ENCODE data around the gene SMAD5.

The SMAD5 gene

DNA sequence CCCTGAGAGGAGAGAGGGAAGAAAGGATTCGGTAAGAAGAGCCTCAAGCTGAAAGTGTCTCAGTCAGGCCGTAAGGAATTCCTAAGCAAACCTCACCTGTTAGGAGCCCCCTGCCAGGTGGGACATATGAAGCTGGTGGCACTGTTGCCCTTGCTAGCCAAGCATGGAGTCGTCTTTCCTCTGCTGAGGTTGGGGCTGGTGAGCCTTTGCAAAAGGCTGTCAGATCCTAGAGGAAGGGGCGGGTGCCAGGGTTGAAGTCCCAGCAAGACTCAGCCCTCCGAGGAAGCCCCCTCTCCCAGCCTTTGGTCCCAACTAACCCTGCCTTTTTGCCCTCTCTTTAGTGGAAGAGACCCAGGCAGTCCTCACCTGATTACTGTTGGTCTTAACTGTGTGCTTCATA lies 65.8 kb downstream of the SMAD5 start:
- DNase-seq, result no peak

DNA sequence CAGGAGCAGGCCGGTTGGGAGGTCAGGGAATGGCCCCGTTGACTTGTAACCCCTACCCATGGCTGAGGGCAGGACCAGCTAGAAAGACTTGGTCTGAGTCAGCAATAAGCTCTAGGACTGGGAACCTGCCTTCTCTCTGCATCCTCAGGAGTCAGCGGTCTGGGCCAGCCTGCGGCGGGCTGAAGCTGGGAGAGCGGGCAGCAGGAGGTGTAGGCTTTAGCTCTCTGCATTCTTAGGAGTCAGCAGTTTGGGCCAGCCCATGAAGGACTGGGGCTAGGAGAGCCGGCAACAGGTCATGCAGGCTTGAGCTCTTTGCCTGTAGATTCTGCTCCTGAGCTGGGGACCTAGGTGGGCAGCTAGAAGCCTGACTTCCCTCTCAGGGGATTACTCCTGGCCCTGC lies 66.8 kb downstream of the SMAD5 start:
- DNase-seq, result no peak

DNA sequence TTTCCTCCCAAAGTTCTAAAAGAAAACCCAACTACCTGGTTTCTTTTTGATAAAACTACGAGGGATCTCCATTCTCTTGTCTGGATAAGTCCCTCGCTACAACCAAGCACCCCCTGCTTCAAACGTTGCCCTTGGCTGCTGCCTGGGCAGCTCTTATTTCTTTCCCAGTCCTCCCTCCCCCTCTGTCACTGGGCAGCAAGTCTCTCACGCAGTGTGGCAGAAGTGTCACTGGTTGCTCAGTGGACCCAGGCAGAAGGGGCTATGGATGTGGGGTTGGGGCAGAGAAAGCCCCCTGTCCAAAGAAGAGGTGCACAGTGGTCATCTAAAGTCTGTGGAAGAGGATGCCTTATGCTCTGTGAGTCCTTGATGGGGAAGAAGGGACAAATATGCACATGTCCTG lies 67.5 kb downstream of the SMAD5 start:
- DNase-seq, result no peak

DNA sequence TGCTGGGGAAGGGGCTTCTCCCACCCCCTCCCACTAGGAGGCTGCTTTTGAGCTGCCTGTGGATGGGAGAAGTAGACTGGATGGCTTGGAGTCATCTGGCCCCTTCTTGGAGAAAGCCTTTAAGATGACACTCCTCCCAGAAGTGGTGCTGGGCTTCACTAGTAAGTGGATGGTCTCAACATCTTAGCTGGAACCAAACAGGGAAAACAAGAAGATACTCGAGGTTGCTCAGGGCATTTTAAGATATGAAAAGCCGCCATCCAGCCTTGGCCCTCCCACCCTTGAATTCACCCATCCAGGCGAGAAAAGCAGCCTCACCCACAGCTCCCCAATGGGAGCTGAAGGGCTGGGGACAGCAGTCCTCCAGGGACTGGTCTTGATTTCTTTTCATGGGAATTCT lies 68.1 kb downstream of the SMAD5 start:
- no peak for DNase-seq

DNA sequence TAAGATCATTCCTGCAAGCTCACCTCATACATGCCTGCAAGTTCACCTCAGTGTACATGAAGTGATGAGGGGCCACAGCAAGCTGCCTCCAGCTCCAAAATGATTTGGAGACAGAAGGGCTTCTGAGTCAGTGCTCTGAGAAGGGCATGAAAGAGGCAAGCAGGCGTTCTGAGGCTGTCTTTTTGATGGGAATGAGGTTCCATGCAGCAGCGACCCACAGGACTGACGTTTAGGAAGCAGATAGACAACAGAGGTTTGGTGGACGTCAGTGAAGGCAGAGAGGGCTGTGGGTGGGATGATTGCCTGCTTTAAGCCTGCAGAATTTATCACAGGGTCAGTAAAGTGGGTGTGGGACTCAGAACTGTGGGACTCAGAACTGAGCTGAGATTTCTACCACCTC lies 69.2 kb downstream of the SMAD5 start:
- DNase-seq, result no peak

DNA sequence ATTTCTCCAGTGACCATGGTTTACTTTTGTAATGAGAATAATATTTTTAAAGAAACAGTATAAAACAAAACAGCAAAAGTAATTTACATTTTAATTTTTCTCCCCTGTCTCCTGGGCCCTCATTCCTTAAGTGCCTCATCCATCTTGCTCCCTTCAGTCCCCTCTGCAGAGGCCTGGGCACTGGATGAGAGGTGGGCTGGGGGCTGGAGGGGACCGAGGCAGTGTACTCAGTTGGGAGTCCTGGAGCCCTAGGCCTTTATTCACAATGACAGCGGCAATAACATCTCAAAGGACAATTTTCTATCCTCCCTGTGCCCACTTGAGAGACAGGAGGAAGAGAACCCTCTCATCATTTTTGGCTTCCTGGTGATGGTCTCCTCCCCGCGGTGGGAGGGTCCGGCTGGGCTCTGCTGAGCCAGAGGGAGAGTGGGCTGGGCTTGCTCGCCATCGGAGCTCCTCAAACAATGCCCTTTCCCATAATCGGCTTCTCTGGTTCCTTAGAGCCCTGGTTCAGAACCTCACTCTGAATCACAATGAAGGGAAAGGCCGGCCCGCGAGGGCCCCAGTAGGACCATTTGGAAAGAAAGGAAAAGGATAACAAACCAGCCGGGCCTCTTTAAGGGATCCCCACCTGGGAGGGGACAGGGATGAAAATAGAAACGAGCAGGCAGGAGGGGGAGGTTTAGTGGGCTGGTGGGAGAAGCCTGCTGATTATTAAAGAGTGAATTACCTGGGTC lies 70.0 kb downstream of the SMAD5 start:
- no peak for DNase-seq

DNA sequence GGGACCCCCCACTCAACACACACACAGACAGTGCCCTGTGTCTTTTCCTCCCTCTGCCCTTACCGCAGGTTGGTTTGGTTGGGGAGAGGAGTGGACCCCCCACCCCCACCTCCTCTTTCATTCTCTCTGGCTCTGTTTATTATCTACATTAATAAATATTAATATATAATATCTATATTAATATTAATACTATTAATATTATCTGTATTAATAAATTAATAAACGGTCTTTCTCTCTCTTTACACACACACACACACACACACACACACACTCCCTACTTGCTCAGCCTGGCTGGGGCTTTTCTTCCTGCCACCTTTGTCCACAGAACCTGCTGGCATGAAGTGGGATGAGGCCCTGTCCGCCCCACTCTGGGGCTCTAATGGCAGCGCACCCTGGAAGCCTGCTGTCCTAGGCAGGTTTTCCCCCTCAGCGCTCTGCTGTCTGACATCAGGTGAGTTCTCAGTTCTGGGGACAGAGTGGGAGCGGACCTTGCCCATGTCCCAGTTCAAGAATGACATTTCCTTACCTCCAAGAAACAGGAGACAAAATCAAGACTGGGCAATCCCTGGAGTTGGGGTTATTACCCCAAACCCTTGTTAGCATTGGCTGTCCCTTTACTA lies 70.8 kb downstream of the SMAD5 start:
- no peak for DNase-seq

DNA sequence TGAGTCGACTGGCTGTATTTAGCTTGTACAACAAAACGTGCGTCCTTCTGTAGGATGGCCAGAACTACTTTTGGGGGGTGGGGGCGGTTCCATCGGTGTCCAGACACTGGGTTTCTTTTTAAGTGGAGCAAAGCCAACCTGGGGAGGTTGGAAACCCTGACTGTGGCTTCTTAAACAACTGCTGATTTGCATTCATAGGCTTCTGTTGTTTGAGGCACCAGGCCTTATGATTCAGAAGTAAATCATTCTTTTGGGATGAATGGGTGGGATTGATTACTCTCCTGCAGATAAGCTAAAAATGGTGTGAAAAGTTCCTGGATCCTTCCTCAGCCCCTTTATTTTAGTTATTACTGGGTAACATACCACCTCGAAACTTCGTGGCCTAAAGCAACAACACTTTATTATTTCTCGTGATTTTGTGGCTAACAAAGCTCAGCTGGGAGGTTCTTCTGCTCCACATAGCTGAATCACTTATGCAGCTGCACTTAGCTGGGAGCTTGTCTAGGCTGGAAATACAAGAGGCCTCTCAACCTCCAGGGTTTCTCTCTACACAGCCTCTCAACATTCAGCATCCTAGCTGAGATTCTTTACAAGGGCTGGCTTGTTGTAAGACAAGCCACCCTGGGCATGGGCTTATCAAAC lies 72.5 kb downstream of the SMAD5 start:
- DNase-seq, result no peak

DNA sequence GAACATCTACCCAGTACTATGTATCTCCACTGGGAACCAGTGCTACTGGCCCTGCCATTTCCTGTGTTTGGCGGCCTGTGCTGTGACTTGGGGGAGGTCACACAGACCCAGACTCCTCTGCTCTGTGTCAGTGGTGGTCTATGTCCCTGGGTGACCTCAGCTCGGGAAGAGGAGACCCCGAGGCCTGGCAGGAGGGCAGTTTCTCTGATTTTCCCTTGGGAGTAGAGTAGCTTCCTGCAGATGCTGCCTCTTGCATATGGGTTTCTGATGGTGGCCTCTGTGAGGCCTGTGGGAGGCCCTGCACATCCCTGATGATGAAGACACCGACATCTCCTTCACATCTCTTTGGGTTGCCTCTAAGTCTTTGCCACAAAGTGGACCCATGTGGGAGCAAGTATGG lies 73.3 kb downstream of the SMAD5 start:
- DNase-seq, result no peak

DNA sequence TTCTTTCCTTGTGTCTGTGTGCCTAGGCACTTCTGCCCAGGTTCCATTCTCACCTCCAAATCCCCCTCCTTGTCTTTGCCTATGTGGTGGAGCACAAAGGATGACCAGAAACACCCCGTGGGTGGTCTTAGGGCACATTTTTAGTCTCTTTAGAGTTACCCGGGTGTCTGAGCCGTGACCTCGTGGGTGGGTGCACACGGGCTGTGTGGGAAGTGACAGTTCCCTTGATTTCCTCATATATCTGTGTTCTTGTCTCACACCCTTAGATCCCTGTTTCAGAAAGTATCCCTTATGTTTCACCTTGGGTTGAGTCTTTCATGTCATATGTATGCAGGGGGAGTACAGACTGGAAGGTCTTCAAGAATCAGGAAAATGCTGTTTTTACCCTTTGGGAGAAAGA lies 73.7 kb downstream of the SMAD5 start:
- DNase-seq, result no peak

DNA sequence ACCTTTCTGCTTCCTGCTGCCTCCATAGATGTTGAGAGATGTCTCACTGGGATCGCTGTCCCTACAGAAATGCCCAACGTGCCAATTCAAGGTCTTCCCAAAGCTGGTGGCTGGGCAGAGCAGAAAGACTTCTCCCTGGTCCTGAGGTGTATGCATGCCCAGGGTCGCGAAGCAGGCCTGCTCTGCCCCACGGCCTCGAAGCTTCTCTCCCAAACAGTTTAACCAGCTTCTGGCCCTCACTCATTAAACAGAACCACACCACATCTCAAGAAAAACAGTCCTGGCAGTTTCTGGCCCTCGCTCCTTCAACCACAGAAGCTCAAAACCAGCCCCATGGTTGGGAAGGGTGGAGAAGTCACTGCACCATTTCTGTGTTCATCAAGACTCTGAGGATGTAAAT lies 75.0 kb downstream of the SMAD5 start:
- no peak for DNase-seq

DNA sequence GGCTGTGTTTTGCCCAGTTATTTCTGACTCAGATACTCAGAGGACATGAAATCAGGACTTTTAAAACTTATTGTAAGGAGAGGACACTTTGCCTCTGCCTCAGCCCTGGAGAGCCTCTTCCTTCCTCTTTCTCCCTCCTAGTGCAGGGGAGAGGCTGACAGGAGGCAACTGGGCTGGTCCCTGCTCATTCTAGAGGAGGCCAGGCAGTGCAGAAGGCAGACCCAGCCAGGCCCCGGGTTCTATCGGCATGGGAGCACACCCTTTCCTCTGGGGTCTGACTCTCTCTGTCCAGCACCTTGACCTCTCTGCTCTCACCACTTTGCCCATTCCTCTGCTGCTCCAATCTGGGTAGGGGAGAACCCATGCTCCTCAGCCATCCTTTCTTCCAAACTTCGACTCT lies 76.3 kb downstream of the SMAD5 start:
- DNase-seq, result no peak

DNA sequence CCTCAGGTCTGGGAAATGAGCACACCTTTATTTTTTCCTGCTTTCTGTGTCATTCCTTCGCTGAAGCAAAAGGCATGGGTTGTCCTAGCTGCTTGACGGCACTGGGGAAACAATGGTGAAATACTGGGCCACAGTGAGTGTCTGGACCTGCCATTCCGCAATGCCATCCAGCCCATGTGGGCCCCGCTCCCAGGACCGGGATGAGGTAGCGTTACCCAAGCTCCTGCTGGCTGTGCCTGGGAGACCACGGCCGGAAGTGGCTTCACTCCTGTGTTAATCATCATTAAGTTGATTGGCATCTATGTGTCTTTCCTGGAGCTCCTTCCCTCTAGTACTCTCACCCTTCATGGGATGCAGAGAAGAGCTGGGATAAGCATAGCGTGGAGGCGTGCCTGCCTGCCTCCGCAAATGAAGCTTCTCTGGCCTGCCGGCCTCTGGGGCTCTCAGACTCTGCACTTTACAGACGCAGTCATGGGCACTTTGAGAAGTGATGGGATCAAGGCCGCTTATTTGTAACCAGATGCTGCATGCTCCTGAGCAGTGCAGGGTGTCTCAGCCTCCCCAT lies 76.8 kb downstream of the SMAD5 start:
- no peak for DNase-seq

DNA sequence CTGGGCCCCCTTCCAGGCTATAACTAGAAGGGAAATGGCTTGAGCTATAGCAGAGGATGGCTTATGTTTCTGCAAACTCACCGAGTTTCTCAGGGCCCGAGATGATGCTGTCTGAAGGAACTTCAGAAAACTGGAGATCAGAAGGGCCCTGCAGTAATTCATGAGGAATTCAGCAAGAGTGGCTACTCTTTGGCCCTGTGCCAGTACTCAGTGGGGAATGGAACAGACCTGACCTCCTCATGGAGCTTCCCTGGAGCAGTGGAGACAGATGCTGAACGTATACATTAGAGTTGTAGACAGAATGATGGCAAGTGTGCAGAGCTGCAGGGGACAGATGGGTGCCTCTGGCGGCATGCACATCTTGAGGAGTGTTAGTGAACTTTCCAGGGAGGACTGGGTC lies 77.6 kb downstream of the SMAD5 start:
- DNase-seq, result no peak

DNA sequence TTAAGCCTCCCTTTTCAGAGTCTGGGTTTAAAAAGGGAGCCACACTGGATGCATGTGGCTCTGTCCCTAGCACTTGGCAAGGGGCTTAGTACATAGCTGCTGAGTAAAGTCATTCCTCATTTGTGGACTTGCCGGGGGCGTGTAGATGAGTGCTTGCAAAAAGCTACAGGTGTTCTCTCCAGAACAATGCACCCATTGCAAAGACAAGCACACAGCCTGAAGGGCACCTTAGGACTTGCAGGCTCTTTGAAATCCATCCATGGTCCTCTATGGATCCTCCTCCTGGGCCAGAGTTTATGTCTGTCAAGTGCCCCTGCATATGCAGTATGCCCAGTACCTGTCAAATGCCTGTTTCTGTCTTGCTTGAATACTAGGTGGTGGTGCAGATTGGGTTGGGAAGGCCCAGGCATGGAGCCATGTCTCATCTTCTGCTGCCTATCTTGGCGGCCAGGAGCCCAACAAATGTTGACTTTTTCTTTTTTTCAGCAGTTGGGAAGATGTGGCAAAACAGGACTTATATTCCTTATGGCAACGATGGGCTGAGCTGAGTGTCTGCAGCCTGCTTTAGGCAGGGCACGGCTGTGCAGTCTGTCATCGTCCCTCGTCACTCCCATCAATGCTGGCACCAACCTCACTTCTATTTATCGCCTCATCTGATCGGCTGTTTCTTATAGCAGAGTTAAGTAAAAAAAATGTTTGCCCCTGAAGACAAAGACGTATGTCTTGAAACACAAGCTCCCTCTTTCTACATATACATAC lies 78.8 kb downstream of the SMAD5 start:
- no peak for DNase-seq

DNA sequence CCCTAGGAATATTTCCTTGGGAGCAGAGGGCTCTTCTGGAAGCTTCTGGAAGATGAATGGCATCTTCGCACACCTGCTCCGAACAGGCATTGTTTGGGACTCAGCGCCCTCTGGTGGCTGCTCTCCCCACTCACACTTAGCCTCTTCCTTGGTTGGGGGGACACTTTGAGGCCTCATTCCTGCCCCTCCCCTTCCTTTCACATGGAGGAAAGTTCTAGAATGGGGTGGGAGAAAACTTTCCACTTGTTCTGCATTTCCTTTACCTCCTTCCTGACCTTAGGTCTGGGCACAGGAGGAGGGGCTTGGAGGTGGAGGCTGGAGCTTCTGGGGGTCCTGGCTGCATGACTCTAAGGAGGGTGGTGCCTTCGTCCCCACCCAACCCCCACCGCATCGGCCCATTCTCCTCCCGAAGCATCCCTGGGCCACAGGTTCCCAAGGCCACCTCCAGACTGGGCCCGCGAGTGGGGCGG lies 79.6 kb downstream of the SMAD5 start:
- DNase-seq, result peak; percentile 29 to 47

DNA sequence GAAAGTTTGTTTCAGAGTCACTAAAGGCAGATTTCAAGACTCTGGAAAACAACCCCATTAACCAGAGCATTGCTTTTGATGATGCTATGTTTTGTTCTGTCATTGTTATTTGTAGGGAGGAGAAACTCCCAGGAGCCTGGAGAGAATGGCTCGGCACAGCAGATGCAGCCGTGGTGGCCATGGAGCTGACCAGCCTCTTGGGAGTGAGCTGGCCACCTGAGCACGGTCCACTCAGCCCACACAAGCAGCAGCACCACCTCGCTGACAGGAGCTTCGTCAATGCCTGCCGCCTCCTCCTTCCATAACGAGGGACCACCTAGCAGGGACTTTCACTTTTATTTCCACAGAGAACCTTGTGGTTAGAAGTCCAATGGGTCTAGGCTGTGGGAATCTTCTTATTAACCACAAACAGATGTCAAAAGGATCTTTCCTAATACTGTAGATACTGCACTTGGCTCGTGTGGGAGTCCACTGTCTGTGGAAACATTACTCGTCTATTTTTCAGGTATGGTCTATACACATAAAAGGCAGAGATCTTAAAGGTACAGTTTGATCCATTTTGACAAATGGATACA lies 81.4 kb downstream of the SMAD5 start:
- no peak for DNase-seq

DNA sequence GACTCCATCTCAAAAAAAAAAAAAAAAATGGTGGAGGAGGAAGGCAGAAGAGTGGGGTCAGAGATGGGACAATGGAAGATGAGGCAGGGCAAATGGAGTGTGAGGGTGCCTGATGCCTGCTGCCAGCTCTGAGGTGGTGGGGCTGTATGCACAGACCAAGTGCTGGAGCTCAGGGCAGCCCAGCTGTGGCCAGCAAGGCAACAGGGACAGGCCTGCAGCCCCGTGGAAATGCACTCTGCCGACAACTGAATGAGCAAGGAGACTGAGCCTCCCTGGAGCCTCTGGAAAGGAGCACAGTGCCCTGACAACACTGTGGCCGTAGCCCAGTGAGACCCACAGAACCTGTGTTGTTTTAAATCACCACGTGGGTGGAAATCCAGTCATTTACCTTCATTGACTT lies 83.2 kb downstream of the SMAD5 start:
- DNase-seq, result no peak

DNA sequence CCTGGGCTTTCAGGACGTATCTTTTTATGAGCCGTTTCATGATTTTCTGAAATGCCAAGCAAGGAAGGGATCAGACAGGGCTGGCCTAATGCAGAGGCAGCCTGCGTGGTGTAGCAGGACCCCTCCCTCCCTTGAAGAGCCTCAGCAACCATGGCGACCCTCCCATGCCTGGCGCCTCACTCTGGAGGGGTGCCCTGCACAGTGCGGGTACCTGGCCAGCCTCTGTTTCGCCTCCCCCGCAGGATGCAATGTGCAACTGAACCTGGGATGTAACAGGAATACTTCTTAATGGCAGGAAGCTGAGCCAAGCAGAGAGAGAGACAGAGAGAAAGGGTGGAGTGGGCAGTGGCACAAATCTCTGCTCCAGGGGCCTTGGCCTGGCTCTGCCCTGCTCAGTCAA lies 83.6 kb downstream of the SMAD5 start:
- DNase-seq, result no peak

DNA sequence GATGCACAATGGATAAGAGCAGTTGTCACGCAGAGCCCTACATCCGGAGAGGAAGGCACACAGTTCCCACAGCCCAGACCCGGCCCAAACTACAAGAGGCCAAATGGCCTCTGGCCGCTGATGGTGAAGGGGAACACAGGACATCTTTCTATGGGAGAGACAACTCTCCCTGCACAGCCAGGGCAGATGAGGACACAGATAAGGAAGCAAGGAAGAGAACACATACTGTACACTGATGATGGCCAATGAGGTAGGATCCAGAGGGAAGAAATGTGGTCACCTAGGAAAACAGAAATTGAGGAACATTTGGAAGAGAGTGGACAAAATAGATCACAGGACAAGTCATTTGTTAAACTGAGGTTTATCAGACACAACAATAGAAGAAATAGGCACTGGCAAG lies 88.7 kb downstream of the SMAD5 start:
- no peak for DNase-seq

DNA sequence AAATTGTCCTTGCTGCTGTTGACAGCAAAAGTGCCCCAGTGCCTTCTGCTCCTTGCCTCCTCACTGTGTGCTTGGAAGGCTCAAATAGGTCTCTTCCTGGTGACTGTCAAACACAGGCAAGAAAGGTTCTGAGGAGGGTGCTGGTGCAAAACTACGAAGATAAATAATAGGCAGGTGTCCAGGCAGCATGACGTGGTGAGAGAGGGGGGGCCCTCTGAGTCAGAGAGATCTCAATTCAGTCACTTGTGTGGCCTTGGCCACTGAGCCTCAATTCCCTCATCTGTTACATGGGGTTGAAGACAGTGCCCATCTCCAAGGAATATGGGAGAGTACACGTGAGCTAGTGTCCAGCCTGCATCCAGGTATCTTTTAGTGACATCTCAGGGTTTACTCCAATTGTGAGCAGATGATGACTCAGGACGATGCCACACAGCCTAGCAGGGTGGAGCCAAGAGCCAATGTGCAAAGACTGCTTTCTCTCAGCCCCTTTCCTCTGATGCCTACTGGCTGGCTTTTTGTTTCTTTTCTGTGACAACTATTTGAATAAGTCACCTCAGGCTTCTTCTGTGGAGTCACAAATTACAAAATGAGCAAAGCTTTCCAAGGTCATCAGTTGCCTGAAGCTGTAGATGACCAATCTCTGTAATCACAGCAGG lies 90.1 kb downstream of the SMAD5 start:
- DNase-seq, result no peak

DNA sequence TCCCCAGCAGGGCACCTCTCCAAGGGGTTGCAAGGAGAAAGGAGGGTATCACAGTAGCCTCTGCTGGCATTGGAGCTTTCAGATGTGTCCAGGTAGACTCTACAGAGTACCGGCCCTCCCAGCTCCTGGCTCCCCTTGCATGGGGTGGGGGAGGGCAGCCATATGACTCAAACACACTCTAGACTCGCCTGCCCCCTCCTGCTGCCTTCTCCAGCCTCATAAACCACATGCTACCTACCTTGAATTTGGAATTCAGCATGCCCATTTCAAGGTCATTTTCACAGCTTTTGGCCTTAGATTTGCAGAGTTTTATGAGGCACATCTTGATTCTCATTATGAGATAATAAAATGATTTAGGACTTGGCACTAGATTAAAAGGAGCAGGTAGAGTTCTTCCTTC lies 93.2 kb downstream of the SMAD5 start:
- no peak for DNase-seq
